ENCODE data around the gene LYG1. TPM values are rescaled to one million over a fixed set of nuclear protein-coding genes. Genes with fewer than 3 reads are reported as not detected.

Gene LYG1
- total and polyA plus RNA-seq, 2 of the 13 experiments (the other 11 are each of a cell fraction or from before 2014, with no cell fraction given), result 1.00 to 2.9 TPM

- peak; percentile 87 for TF ChIP-seq KDM4B (CRISPR knock-in tag; IDR thresholded peaks at IDR 0.05)
- no peak; the same call in 1 of the 2 replicates for TF ChIP-seq ZBTB44 (CRISPR knock-in tag; IDR thresholded peaks at IDR 0.05)
- peak; percentile 95 for TF ChIP-seq ZNF619 (CRISPR knock-in tag; IDR thresholded peaks at IDR 0.05)
- no peak for TF ChIP-seq MTA3 (CRISPR knock-in tag; IDR thresholded peaks at IDR 0.05)
- TF ChIP-seq SALL2 (CRISPR knock-in tag; IDR thresholded peaks at IDR 0.05), result peak; percentile 96
- TF ChIP-seq SOX6 (IDR thresholded peaks at IDR 0.05), result no peak
- TF ChIP-seq SOX6 (CRISPR knock-in tag; IDR thresholded peaks at IDR 0.05), result peak; percentile 75
- peak; percentile 98 for TF ChIP-seq GABPB1 (CRISPR knock-in tag; IDR thresholded peaks at IDR 0.05)
- no peak for TF ChIP-seq CHD4 (IDR thresholded peaks at IDR 0.05; ENCODE audit: borderline replicate concordance, low read length)
- TF ChIP-seq KLF16 (CRISPR knock-in tag; IDR thresholded peaks at IDR 0.05), result peak in 1 of 2 experiments; percentile 95; a peak in 2 of 4 replicates
- no peak for TF ChIP-seq ZNF3 (CRISPR knock-in tag; IDR thresholded peaks at IDR 0.05)
- no peak for TF ChIP-seq ZFP62 (CRISPR knock-in tag; IDR thresholded peaks at IDR 0.05)
- TF ChIP-seq, protein P1, sequence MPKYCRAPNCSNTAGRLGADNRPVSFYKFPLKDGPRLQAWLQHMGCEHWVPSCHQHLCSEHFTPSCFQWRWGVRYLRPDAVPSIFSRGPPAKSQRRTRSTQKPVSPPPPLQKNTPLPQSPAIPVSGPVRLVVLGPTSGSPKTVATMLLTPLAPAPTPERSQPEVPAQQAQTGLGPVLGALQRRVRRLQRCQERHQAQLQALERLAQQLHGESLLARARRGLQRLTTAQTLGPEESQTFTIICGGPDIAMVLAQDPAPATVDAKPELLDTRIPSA (CRISPR knock-in tag; IDR thresholded peaks at IDR 0.05; ENCODE audit: borderline replicate concordance), result no peak; the same call in 1 of the 2 replicates
- no peak for TF ChIP-seq LBX2 (CRISPR knock-in tag; IDR thresholded peaks at IDR 0.05; ENCODE audit: borderline replicate concordance)
- TF ChIP-seq, protein P2, sequence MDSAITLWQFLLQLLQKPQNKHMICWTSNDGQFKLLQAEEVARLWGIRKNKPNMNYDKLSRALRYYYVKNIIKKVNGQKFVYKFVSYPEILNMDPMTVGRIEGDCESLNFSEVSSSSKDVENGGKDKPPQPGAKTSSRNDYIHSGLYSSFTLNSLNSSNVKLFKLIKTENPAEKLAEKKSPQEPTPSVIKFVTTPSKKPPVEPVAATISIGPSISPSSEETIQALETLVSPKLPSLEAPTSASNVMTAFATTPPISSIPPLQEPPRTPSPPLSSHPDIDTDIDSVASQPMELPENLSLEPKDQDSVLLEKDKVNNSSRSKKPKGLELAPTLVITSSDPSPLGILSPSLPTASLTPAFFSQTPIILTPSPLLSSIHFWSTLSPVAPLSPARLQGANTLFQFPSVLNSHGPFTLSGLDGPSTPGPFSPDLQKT (CRISPR knock-in tag; IDR thresholded peaks at IDR 0.05; ENCODE audit: borderline replicate concordance), result no peak
- peak; percentile 78 for TF ChIP-seq ZNF556 (CRISPR knock-in tag; IDR thresholded peaks at IDR 0.05; ENCODE audit: borderline replicate concordance)
- TF ChIP-seq SPEN (CRISPR knock-in tag; IDR thresholded peaks at IDR 0.05; ENCODE audit: low read depth), result peak; percentile 97
- TF ChIP-seq ZNF530 (CRISPR knock-in tag; IDR thresholded peaks at IDR 0.05; ENCODE audit: low read depth), result no peak
- peak; percentile 81 for TF ChIP-seq FOXA3 (CRISPR knock-in tag; IDR thresholded peaks at IDR 0.05)
- TF ChIP-seq ZNF513 (CRISPR knock-in tag; conservative IDR thresholded peaks at IDR 0.05), result no peak
- TF ChIP-seq MTF1 (CRISPR knock-in tag; IDR thresholded peaks at IDR 0.05), result no peak
- peak; percentile 58; the same call in 1 of the 2 replicates for TF ChIP-seq HNF4A (CRISPR knock-in tag; IDR thresholded peaks at IDR 0.05)
- no peak for TF ChIP-seq SSRP1 (CRISPR knock-in tag; IDR thresholded peaks at IDR 0.05)
- TF ChIP-seq SRSF9 (IDR thresholded peaks at IDR 0.05; ENCODE audit: borderline replicate concordance, insufficient read depth, low read depth, low read length, poor library complexity, severe bottlenecking), result no peak
- peak; percentile 77 for TF ChIP-seq ZNF724P (CRISPR knock-in tag; IDR thresholded peaks at IDR 0.05; ENCODE audit: borderline replicate concordance)
Measured at GRCh38 chr2:99335911-99336803, 35.2 kb upstream of the LYG1 start, which contains the start of gene TXNDC9 (continued).
